ENCODE data around the gene NGEF. TPM values are rescaled to one million over a fixed set of nuclear protein-coding genes. Genes with fewer than 3 reads are reported as not detected.

The NGEF gene
- total RNA-seq, 4 donors from 2014 or later, result 4.0 to 16.5 (median 6.2) TPM

DNA sequence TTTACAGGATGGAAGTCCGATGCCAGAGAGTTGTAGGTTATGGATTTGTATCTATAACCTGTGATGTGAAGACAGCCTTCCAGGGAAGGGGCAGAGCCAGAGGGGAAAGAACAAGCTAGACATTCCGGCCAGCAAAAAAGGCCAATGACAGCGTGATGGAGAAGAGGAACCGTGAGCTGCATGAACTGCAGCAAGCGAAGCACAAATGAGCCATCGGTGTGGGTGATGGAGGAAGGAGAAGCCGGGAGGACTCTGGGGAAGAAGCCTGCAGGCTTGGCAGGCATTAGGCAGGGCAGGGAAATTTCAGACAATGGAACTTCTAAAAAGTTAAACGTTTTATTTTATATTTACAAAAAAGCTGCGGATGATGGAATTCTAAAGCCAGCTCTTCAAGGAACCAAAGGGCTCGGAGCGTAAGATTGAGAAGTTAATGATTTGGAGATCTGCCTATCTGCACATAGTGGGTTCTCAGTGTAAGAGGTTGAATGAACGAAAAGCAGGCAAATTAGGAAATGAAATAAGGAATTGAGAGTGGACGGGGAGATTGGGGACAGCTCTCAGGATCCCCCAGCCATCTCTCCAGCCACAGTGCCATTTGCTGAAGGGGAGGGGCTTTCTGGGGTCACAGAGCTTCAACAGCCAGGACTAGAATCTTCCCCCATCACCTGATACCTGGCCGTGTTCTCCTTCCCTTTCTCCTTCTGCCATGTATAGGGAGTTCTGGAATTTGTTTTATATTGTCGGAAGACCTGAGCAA lies 28.4 kb downstream of the NGEF start:
- TF ChIP-seq, protein P1, sequence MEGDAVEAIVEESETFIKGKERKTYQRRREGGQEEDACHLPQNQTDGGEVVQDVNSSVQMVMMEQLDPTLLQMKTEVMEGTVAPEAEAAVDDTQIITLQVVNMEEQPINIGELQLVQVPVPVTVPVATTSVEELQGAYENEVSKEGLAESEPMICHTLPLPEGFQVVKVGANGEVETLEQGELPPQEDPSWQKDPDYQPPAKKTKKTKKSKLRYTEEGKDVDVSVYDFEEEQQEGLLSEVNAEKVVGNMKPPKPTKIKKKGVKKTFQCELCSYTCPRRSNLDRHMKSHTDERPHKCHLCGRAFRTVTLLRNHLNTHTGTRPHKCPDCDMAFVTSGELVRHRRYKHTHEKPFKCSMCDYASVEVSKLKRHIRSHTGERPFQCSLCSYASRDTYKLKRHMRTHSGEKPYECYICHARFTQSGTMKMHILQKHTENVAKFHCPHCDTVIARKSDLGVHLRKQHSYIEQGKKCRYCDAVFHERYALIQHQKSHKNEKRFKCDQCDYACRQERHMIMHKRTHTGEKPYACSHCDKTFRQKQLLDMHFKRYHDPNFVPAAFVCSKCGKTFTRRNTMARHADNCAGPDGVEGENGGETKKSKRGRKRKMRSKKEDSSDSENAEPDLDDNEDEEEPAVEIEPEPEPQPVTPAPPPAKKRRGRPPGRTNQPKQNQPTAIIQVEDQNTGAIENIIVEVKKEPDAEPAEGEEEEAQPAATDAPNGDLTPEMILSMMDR (IDR thresholded peaks at IDR 0.05), result no peak
- no peak for TF ChIP-seq POLR2A (IDR thresholded peaks at IDR 0.05)
- H3K4me1 ChIP-seq, result peaks cover 16 to 58% (median 22%) of the 10 kb centered on the region in 3 donors
- intact Hi-C loops (cut with DNase I), result no loop called here
- no peak overlapping the region for H3K27ac ChIP-seq
- peaks cover 0 to 25% (median 0%) of the 10 kb centered on the region in 4 donors for H3K27me3 ChIP-seq
- no peak overlapping the region for H3K4me3 ChIP-seq
- H3K36me3 ChIP-seq, result no peaks in the 10 kb centered on the region
- no peaks in the 10 kb centered on the region for H3K9me3 ChIP-seq
- 82 to 90% methylated on average over 15 of the region's 15 CpGs for WGBS, 2 donors
- DNase-seq, result no peak

DNA sequence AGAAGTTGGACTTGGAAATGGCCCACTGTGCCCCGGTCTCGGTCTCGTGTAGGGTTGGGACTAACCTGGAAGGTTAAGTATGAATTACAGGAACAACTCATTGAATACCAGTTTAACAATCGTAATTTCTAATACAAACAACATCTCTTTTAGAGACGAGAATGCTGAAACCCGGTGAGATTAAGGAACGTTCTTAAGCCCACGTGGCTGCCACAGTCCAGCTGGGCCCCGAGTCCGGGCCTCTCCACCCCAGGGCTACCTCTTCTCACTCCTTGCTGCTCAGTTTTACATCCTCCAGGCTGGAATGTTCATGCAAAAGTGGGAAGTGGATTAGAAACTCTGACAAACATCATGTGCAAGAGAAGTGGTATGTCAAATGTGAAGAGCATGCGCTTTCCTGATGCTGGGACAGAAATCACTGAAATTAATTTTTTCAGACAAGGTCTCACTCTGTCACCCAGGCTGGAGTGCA lies 29.4 kb downstream of the NGEF start:
- intact Hi-C loops (cut with DNase I), result no loop called here
- no peaks in the 10 kb centered on the region for H3K36me3 ChIP-seq
- H3K27me3 ChIP-seq, result peaks cover 0 to 25% (median 0%) of the 10 kb centered on the region in 4 donors
- TF ChIP-seq, protein P1 (IDR thresholded peaks at IDR 0.05), result no peak
- TF ChIP-seq POLR2A (IDR thresholded peaks at IDR 0.05), result no peak
- no peak overlapping the region for H3K27ac ChIP-seq
- 63 to 73% methylated on average over 11 of the region's 11 CpGs for WGBS, 2 donors
- no peak overlapping the region for H3K4me3 ChIP-seq
- H3K4me1 ChIP-seq, result peaks cover 16 to 54% (median 22%) of the 10 kb centered on the region in 3 donors
- no peaks in the 10 kb centered on the region for H3K9me3 ChIP-seq
- DNase-seq, result no peak

DNA sequence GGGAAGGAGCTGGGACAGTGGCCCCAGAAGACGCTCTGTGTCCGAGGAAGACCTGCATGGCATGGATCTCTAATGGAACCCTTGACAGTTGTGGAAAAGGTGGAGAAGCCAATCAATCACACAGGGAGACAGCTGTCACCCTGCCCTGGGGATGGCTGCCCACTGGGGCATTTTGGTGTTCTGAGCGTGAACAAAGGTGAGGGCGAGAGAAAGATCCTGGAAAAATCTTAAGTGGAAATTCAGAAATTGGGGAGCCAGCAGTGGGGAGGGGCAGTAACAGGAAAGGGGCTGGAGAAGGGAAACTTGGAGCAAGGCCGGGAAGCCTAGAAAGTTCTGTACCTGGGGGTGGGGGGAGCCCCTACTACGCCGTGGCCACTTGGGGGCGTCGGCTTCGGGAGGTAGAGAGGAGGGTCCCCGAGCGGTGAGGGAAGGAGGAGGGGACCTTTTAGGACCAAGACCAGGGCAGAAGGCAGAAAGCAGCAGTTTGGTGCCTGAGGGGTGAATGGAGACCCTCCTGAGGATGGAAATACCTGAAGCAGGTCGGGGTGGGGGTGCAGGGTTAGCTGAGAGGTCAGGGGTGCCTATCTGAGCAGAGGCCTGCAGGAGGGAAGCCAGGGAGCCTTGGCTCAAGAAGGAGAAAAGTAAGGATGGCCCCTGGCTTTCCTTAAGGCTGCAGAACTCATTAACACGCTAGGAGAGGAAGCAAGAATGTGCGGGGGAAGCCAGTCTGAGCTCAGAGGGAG lies 30.0 kb downstream of the NGEF start:
- H3K27ac ChIP-seq, result no peak overlapping the region
- no peak for DNase-seq
- H3K4me1 ChIP-seq, result peaks cover 16 to 48% (median 19%) of the 10 kb centered on the region in 3 donors
- H3K4me3 ChIP-seq, result no peak overlapping the region
- peaks cover 0 to 25% (median 0%) of the 10 kb centered on the region in 4 donors for H3K27me3 ChIP-seq
- H3K36me3 ChIP-seq, result no peaks in the 10 kb centered on the region
- no peaks in the 10 kb centered on the region for H3K9me3 ChIP-seq
- no peak for TF ChIP-seq POLR2A (IDR thresholded peaks at IDR 0.05)
- TF ChIP-seq, protein P1 (IDR thresholded peaks at IDR 0.05), result no peak
- WGBS, 2 donors, result 51 to 55% methylated on average over 13 to 14 of the region's 15 CpGs
- intact Hi-C loops (cut with DNase I), result no loop called here

DNA sequence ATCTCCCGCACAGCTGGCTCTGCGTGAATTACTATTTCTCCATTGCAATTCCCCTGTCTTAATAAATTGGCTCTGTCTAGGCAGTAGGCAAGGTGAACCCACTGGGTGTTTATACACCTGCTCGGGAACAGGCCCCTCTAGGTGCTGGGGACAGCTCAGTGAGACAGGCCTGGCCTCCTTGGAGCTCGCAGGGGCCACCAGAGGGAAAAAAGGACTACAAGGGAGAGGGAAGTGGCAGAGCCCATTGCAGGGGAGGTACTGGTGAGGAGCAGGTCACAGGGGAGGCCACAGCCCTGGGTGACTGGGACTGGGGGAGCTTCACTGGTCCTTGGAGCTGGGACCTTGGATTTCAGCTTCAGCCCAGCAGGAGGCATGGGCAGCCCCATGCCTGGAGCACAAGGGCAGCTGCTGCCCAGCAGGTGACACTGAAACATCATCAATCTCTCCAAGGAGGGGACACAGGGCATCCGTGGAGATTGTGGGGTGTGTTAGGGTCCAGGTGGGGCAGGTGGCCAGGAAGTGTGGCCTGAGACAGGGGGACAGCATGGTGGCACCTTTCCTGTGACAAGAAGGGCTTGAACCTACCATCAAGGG lies 31.2 kb downstream of the NGEF start:
- DNase-seq, result no peak
- Histone ChIP-seq H3K4me3 (no peak overlapping the region), H3K4me1 (peaks cover 12 to 39% (median 17%) of the 10 kb centered on the region in 3 donors), H3K36me3 (no peaks in the 10 kb centered on the region), H3K27me3 (peaks cover 0 to 25% (median 0%) of the 10 kb centered on the region in 4 donors), H3K9me3 (no peaks in the 10 kb centered on the region), H3K27ac (peak overlapping the region in 3 of 4 donors; percentile 65 to 83 (median 80))
- WGBS, 2 donors, result 40 to 62% methylated on average over 3 to 5 of the region's 5 CpGs
- intact Hi-C loops (cut with DNase I), result no loop called here
- TF ChIP-seq, protein P1 (IDR thresholded peaks at IDR 0.05), result peak in 2 of 6 experiments; percentile 14 to 23
- TF ChIP-seq POLR2A (IDR thresholded peaks at IDR 0.05), result no peak
